ENCODE data around the gene TARS3.
A peak's percentile ranks its signal among the peaks of the same experiment; 100 is the strongest.
"Not testable (repeated sequence)": the region's sequence is repeated elsewhere in the genome, so short reads cannot be mapped to it uniquely, and the experiment has no call there.

Gene TARS3
- 31.5 to 48.8 reads per million in 2 donors for total RNA-seq

DNA sequence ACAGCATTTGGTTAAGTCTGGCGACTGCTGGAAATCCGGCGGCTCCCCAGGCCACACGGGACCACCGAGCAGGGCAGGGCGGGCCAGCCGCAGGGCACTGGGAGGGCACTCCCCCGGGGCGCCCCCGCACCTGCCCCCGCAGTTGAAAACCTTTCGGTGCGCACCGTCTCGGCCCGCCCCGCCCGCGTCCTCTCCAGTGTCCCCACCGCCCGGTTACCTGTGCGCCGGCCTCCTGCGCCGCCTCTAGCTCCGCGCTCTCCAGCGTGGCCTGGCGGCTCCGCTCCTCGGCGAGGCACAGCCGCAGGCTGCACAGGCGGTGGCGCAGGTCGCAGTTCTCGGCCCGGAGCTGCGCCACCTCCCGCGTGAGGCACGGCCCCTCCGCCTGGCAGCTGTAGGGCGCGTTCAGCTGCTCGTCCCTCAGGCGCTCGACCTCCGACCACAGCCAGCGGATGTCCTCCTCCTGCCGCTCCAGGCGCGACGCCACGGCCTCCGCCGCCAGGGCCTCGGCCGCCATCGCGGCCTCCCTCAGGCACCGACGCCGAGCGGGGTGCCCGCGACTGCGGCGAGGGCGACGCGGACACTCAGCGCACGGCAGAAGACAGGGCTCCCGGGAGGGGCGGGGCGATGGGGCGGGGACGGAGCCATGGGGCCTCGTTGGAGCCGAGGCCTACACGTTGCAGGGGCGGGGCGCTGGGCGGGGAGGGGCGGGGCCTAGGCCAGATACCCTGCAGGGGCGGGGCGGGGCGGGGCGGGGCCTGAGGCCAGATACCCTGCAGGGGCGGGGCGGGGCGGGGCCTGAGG is at the start of gene TARS3:
TARS3 (minus strand) TSS at position 600 of the 801 bp plus-strand sequence; CDS start at position 514, 86 bp downstream.
- peak; percentile 81 to 99 (median 95) for DNase-seq

DNA sequence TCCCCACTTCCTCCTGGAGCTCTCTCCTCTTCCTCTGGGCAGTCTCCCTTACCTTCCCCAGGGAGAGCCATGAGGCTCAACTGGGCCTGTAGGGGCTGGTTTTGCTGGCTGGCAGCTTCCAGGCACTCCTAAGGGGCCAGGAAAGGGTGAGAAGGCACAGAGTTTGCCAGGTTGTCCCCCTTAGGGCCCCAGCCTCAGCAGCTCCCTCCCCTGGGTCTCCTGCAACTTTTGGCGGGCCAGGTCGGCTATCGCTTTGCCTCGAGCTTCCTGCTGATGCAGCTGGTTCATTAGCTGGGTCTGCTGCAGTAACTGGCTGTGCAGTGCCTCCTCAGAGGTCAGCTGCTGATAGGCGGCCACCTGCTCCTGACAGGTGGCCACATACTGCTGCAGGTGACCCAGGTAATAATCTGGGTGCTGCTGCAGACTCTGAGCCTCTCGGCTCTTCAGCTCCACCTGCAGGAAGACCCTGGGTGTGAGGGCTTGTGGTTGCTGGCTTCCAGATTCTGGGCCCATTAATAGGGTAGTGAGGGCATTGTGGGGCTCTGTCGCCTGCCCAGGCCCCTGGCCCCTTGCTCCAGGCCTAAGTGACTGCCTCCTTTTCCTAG is 49.3 kb upstream of the TARS3 start:
- DNase-seq, result peak in 1 of 5 experiments; percentile 7

DNA sequence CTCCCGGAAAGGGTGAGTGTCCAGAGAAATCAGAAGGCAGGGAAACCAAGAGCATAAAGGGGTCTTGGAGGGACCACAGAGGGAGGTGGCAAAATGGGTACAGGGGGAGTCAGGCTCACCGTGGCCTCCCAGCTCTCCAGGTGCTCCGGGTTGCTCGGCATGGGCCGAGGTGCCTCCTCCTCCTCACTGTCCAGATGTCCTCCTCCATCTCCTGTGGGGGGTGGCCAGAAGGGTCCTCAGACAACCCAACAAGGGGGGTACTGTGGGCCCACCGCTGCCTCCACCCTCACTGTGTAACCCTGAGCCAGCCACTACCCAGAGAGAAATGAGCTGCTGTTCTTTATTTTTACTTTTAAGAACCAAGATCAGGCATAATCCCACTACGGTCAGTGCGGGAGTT is 48.6 kb upstream of the TARS3 start:
- DNase-seq, result no peak

DNA sequence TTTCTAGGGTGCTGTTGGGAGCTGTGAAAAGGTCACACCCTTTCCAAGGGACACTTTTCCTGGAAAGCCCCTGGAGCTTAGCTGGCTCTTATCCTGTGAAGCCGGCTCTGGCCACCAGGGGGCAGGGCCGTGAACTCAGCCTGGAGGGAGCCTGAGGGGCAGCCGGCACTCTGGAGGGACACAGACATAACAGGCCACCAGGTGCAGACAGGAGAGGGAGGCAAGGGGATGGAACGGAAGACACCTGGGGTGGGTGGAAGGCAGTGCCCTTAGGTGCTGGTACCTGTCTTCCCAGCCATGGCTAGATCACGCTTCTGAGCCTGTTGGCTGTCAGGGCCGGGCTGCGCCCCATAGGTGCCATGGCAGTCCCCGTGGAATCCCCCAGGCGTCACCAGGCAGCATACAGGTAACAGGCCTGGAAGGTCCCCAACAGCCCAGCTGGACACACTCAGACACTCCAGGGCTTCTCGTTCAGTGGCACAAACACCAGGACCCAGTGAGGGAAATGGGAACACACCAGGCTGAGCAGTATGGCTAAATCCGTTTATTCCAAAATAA is 42.9 kb upstream of the TARS3 start:
- DNase-seq, result not testable (repeated sequence)

DNA sequence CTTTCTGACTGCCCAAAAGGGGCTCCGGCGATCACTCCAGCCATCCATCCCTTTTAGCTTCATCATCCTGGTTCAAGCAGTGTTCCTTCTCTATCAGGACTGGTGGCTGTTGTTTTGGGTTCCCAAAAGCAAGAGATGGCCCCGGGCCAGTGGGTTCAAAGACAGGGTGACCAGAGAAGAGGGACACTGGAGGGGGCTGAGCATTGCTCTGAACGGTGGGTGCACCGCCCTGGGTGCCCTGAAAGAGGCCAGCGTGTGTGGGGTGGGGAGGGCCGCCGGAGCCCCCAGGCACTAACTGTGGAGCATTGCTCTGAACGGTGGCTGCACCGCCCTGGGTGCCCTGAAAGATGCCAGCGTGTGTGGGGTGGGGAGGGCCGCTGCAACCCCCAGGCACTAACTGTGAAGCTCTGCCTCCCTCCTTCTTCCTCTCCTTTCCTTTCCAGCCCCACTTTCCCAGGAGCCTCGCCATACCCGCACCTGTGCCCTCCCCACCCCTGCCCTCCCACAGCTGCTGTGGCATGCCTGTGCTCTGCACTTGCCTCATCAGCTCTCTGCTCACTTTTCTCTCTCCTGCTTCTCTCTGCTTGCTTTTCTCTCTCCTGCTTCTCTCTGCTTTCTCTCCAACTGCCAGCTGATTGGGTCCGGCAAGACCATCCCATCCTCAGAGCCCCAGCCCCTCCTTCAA is 41.6 kb upstream of the TARS3 start:
- DNase-seq, result no peak

DNA sequence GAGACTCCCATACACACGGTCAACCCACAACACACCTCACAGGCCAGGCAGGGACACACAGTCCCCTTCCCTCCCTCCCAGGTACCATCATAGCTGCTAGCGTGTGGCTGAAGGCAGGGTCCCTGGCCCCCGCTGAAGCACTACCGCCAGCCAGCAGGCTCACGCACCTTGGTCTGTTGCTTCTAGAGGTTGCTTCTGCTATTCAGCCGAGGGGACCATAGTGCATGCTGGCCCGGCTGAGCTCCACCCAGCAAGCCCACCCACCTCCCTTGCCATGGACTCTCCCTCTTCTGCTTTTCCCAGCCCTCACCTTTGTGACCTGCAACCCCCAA is 41.0 kb upstream of the TARS3 start:
- DNase-seq, result not testable (repeated sequence)

DNA sequence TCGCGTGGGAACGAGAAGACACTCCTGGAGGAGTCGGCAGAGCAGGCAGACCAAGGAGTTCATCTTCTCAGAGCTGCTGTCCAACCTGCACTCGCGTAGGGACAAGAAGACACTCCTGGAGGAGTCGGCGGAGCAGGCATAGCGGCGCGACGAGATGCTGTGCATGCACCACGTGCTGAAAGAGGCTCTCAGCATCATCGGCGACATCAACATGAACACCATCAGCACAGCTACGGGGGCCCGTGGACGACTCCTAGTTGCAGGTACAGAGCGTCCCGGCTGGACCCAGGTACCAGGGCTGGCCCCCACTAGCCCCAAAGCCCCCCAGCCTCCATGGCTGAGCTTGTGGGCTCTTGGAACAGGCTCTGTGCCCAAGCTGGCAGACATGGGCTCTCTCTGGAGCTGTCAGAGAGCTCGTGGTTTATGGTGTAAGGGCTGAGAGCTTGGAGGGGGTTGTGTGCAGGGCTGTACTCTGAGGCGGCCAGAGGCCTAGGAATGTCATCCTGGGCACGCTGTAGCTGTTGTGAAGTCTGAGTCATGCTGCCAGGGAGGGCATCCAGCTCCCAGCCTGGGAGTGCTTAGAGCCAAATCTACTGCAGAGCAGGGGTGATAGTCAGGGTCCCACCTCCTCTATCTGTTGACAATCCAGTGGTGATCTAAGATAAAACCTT is 40.5 kb upstream of the TARS3 start:
- DNase-seq, result not testable (repeated sequence)

DNA sequence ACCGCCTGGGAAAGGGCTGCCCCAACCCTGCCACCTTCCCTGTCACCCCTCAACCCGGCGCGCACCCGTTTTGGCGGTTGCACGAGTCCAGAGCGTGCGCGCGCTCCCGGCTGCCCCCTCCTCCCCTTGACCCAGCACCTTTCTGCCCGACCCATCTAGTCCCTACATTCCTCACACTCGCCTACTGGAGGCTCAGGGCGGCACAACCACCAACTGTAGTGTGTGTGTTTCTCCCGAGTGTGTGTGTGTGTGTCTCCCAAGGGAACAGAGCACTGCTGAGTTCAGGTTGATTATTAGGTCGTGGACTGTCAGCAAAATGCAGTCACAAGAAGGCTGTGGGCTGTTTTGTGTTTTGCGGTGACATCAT is 22.4 kb upstream of the TARS3 start:
- DNase-seq, result not testable (repeated sequence)

DNA sequence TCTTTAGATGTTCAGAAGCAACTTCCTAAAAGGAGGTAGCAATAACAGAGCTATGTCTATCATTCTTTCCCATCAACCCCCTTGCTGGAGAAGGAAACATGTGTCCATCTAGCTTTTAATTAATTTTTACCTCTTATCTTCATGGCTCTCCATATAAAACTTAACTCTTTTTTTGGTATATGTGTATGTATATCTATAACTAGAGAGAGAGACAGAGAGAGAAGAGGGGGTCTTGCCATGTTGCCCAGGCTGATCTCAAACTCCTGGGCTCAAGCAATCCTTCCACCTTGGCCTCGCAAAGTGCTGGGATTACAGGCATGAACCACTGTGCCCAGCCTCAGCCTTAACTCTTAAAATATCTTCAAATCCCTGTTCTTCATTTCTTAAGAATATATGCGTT is 10.6 kb upstream of the TARS3 start:
- not testable (repeated sequence) for DNase-seq

DNA sequence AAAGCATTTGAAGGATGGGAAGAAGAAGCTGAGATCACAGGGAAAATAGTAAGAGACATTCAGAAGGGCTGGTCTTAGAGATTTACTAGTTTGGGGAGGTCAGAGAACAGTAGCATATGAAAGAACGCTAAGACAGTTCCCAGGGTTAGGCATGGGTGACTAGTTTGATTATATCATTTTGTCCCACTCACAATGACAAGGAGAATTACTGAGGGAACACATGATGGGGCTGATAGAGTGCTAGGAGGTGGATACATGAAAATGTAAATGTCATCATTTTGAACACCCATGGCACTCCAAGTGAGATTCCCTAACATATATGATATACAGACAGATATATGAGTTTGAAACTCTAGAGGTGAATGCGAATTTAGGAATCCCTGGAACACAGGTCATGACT is 9.3 kb upstream of the TARS3 start:
- DNase-seq, result no peak

DNA sequence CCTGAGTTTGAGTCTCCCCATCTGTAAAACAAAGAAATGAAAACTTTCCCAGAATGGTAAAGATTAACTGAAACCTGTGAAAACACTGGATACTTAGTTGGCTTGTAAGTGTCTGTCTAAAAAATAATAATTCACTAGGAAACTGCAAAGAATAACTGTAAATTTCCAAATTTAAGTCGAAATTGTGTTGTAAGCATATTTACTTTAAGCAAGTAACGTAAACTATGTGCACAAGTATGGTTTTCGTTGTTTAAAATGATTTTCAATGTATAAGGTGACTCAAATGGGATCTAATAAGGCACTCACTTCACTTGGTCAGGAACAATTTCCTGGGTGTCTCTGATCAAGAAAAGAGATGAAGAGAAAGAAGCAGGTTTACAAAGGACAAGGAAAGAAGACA is 8.5 kb upstream of the TARS3 start:
- no peak for DNase-seq

DNA sequence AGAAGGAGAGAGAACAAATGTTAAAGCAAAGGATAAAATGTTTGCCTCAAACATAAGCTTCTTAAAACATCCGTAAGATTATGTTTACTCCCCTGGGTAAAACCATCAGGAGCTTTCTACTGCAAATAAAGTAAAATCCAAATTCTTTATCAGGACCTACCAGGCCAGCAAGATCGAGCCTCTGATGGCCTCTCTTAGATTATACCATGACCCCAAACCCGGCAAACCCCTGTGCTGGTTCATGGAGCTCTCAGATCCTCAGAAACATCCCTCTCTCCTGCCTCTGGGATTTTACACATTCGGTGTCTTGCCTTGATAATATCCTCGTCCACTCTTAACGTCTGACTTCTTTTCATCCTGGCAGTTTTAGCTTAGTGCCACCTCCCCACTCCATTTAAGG is 7.5 kb upstream of the TARS3 start:
- DNase-seq, result no peak

DNA sequence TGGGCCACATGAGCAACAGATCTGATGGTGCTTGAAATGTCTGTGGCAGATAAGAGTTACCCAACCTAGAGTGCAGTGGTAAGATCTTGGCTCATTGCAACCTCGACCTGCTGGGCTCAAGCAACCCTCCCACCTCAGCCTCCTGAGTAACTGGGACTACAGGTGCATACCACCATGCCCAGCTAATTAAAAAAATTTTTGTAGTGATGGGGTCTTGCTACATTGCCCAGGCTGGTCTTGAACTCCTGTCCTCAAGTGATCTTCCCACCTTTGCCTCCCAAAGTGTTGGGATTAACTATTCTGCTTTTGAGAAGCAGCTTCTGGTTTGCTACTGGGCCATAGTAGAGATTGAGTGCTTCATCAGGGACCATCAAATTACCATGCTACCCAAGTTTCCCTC is 2.9 kb upstream of the TARS3 start:
- DNase-seq, result no peak

DNA sequence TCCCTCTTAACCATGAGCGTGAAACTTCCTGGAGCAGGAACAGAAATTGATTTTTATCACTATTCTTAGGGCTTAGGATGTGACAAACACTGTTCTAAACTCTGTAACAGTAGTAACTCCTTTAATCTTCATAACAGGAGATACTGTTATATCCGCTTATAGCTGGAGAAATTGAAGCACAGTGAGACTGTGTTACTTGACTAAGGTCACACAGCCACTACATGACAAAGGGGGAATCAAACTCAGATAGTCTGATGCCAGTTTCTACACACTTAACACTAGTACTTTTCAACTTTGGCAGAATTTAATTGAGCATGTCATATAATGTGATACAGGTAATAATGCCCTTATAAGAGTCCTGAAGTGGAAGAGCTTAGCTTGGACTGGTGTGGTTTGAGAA is 800 bp upstream of the TARS3 start:
- no peak for DNase-seq

DNA sequence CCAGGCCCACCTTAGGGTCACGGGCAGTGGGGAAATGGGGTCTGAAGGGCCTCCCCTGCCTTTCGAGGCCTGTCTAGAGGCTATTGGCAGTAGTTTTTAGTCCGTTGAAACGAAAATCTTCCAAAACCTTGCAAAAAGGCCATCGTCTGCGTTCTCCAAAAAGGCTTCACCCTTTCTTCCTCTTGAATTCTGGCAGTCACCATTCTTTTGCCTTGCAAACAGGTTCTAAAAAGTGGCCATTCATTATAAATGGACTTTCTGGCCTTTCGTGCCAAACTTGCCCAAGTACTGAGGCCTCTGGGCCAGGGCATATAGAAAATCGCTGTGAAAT is 367 bp upstream of the TARS3 start:
- DNase-seq, result no peak

DNA sequence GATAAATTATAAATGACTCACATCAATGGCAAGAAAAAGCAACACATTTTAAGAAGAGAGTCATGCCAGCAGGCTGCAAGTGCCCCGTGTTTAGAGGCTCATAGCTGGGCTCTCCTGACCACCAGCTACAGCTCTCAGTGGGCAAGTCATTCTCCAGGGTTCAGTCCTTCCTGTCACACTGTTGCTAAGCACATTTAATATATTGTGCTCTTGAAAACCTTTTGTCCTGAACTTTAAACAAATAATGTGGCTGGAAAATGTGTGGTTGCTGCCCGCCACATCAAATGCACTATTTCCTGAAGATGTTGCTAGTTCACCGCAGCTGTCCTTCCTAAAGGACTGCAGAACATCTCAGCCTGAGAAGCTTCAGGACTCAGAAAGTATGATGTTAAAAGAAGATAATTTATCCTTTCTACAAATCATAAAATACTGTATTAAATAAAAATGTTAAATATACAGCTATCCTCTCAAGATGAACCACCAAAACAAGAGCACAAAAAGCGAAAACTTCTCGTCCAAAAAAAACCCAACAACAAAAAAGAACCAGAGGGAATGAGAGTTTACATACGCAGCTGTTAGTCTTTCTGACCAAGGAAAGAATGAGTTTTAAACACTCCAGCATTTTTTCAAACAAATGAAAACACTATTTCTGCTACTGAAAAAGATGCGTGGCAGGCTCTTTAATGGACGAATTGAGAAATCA is 951 bp downstream of the TARS3 start:
- DNase-seq, result peak in 3 of 5 experiments; percentile 6 to 63 (median 21)

DNA sequence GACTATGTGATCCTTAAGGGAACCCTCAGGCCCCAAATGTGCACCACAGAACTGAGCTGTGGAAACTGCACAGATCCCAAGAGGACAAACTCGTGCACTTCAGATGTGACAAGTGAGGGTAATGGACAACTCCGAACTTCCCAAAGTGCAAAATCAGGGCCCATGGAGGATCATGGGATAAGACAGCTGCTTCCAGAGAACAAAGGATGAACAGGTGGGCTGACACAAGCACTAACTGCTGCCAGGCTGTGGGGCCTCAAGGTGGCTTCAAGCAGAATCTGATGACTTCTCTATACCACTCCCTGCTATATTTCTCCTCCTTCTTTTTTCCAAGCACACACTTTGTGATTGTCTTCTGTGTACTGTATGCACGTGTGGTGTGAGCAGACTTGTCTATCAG is 5.4 kb downstream of the TARS3 start:
- no peak for DNase-seq

DNA sequence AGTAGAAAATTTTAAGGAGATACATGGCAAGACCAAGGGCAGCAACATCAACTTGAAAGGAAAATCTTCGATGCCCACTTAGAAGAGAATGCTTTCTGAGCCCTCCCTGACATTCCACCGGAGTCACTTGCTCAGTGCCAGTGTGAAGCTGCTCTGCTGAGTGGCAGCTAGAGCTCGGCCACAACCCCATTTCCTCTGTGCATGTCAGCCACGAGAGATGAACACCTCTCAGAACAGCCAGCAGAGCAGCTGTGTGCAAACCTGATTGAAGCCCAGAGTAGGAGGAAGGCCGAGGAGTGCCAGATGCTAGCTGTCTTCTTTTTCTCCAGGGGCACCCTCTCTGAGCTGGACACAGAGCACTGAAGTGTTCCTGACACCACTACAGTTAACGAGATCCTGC is 12.2 kb downstream of the TARS3 start:
- peak in 1 of 5 experiments; percentile 42 for DNase-seq

DNA sequence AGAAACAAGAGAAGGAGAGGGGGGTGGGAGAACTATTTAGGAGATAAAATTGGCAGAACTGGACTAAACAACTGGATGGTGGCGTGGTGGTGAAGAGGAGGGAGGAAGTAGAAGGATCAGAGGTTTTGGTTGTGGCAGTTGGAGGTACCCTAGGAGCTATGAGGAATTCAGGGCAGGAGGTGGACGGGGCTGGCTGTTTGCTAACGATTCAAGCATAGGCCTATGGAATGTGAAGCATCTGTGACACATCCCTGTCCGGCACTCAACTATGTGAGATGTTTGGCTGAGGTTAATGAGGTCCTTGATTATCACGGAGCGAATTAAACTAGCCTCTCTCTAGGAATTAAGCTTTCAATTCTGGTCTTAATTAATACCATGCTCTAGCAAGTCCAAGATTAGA is 13.5 kb downstream of the TARS3 start:
- no peak for DNase-seq

DNA sequence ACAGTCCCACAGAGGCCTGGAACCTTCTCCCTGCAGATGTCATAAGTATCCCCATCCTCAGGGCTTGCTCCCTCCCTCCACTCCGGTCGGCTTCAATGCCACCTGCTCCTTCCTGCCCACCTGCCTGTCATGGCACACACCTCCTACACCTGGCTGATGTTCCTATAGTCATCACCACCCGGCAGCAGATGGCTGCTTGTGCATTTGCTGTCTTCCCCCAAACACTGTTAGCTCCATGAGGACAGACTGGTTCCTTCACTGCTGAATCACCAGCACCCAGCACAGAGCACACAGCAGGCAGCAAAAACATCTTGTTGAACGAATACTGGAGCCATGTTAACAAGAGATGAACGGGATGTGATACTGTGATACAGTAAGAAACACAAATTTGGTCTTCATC is 14.8 kb downstream of the TARS3 start:
- DNase-seq, result no peak

DNA sequence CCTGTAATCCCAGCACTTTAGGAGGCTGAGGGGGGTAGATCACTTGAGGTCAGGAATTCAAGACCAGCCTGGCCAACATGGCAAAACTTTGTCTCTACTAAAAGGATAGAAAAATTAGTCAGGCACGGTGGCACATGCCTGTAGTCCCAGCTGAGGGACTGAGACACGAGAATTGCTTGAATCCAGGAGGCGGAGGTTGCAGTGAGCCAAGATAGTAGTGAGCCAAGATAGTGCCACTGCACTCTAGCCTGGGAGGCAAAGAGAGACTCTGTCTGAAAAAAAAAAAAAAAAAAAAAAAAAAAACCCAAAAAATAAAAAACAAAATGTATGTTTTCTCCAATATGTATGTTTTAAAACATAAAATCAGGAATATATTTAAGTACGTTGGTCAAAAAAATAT is 16.3 kb downstream of the TARS3 start:
- no peak for DNase-seq

DNA sequence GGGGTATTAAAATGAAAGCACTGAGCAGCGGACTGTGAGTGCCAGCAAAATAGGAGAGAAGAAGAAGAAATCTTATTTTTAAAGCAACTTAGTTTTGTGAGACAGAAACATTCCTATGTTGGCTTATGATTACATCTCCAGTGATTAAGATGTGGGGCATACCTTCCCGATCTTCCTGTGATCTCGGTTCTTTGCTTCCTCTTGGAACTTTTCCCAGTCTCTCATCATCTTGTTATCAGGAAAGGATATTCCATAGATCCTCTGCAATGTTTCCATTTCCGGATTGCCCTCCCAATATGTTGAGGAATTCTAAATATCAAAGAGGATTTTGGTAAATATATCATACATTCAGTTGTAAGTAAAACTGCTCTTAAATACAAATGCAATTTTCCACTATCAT is 22.2 kb downstream of the TARS3 start:
- DNase-seq, result no peak

DNA sequence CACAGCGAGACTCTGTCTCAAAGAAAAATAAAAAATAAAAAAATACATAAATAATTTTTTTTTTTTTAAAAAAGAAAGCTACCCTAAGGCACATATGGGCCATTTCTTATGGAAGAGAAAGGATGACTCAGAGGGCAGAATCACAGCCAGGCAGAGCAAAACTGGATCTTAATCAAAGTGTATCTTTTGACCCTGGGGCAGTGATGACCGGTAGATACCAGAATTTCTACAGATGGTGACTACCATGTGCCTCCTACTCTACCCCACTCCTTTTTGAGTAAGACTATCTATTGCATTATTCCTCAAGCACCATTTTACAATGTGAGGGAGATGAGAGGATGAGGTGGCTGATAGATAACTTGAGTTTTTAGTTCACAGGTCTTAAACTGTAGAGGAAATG is 26.0 kb downstream of the TARS3 start:
- DNase-seq, result no peak

All from T-helper 2 cell (primary cell).